GM21360 (cell line): ENCODE results near the gene CLEC10A.
"Not testable (repeated sequence)": the region's sequence is repeated elsewhere in the genome, so short reads cannot be mapped to it uniquely, and the experiment has no call there.

Source experiments
- ATAC-seq: cut with Tn5 transposase; IDR thresholded peaks from one replicate; pipeline ENCODE4 v1.9.1; 2021; ENCODE audit warnings: mild to moderate bottlenecking, moderate library complexity; ENCODE audit not compliant: unreplicated experiment

Gene CLEC10A

GRCh38 chr17:7077911-7078546 is 2.0 kb downstream of the CLEC10A start:
- ATAC-seq, result no peak

DNA sequence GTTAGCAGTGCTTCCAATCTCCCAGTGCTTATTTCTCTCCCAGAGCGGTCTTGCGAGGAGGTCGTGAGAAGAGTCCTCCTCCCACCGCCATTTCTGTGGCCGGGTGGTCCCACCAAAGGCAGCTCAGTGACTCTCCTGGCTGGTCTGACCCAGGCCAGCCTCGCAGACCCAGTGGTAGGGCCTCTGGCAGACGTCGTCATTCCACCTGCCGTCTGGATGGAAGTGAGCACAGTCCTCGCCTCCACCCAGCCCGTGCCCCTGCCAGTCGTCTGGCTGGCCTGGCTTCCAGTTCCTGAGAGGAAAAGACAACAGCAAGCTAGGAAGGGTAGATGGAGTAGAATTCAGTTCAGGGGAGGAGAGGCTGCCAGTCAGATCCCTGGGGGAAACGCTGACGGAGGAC is 5.1 kb downstream of the CLEC10A start:
- ATAC-seq, result no peak

DNA sequence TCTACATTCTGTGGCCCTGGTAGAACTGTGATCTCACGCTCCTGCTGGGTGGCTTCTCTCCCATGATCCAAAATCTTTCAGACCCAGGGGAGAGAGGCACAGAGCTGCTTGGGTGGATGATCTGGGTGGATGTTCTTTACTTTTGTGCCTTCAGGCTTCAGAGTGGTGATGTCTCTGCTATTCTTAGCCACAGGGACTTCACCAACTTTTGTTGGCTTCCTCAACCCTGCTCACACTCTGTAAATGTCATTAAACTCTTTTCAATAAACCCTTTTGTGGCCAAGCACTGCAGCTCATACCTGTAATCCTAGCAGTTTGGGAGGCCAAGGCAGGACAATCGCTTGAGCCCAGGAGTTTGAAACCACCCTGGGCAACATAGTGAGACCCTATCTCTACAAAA is 7.6 kb downstream of the CLEC10A start:
- no peak for ATAC-seq

DNA sequence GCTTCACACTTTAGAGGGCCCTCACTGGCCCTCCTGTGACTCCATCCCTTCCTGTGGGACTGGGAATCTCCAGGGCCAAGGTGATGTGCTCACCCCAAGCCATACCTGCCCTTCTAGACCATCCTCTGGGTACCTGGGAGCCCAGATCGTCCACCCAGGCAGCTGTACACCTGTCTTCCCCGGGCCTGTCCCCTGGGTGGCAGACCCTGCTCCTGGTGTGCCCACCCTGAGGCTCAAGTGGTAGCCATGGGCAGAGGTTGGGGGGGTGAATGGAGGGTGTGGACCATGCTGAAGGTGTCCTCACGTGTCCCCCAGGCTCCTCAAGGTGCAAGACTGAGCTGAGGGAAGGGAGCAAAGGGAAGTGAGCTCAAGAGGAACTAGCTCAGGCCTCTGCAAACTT is 9.3 kb downstream of the CLEC10A start:
- ATAC-seq, result no peak

GRCh38 chr17:7068268-7068667 is 11.8 kb downstream of the CLEC10A start:
- ATAC-seq, result no peak

- ATAC-seq, result no peak
Measured at GRCh38 chr17:7067198-7067597, 12.9 kb downstream of the CLEC10A start.

DNA sequence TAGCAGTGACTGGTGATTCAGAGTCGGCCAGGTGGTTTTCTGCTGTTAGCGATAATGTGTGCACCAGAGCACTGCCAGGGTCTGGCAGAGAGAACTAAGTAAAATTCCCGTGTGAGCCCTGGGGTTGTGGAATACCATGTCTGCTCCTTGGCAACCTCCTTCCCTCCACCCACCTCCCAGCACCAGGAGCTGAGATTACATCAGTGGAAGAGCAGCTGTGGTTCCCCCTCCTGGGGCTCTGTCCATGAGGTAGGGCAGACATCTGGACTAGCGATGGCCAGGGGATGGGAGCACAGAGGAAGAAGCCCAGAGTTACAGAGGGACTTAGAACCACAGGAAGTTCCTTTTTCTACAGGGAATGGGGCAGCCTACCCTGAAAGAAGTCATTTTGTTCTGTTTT is 15.8 kb downstream of the CLEC10A start:
- ATAC-seq, result no peak

DNA sequence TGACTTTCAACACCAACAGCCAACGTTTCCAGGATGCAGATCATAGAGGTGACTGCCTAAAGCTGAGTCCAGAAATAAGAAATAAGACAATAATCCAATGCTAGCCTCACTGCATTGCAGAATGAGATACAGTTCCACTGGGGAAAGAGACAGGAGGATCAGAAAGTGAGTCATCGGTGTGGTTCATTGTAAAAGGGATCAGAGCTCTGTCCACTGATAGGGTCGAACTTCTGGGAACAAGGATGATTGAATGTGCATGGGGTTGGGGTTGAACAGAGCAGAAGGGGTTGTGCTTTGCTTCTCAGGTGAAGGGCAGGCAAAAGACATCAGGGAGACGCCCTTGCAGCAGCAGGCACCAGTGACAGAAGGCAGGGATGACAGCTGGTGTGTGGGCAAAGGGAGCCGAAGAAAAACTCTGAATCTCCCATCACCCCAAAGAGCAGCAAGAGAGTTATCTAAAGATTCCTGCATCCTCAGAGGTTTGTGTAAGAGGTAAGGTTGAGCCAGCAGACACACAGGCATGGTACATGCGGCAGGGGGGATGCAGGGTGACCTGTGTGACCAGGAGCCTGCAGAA is 16.4 kb downstream of the CLEC10A start:
- ATAC-seq, result no peak

DNA sequence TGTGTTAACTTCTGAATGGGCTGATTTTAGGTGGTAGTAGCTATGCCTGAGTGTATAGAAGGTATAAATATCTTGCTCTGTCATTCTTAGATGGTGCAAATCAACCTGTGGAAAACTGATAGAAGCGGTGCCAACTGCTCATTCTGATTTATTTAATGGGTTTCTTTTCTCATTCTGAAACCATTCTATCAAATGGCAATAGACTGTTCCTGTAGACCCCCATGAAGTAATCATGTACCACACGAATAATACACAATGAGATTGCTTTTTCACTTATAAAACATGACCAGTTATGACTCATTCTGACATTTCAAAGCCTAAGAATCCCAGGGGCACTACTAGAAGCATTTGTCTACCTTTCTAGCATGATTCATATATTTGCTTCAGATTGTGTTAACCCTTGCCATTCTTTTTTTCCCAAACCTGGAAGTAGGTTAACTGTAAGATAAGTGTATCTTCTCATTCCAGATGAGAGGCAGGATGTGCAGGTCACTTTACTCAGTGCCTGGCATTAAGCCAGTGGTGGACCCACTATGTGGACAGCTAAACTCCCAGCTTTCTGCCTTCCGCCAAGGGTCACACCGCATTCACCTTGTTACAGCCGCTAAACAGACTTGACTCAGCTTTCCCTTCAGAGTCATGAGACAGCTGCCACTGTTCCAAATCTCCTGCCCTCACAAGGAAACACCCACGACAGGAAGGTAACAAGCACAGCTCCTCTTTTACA is 19.7 kb downstream of the CLEC10A start:
- no peak for ATAC-seq

GRCh38 chr17:7058831-7059447 is 21.1 kb downstream of the CLEC10A start:
- no peak for ATAC-seq

DNA sequence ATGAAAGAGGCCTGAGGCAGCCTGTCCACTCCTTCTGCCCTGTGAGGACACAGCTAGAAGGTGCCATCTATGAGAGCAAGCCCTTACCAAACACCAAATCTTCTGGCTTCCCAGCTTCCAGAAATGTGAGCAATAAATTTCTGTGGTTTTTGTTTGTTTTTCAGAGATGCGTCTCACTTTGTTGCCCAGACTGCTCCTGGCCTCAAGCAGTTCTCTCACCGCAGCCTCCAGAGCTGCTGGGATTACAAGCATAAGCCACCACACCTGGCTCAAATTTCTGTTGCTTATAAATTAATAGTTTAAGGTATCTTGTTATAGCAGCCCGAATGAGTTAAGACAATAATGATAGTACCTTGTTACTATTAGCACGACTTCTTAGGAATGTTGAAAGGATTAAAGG is 23.7 kb downstream of the CLEC10A start:
- no peak for ATAC-seq

GRCh38 chr17:7050583-7050982 is 29.5 kb downstream of the CLEC10A start:
- not testable (repeated sequence) for ATAC-seq

- ATAC-seq, result no peak
Measured at GRCh38 chr17:7048968-7049367, 31.1 kb downstream of the CLEC10A start.

DNA sequence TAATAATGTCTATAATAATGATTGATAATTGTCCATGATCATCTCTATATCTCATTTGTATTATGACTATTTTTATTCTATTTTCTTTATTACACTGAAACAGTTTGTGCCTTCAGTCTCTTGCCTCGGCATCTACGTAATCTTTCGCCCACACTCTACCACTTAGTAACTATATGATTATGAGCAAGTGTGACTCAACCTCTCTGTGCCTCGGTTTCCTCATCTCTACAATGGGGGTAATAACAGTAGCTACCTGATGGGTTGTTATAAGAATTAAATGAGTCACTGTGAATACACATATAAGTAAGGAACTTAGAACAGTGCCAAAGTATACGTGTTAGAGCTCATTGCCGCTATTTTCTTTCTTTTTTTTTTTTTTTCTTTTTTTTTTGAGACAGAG is 32.5 kb downstream of the CLEC10A start:
- ATAC-seq, result no peak

DNA sequence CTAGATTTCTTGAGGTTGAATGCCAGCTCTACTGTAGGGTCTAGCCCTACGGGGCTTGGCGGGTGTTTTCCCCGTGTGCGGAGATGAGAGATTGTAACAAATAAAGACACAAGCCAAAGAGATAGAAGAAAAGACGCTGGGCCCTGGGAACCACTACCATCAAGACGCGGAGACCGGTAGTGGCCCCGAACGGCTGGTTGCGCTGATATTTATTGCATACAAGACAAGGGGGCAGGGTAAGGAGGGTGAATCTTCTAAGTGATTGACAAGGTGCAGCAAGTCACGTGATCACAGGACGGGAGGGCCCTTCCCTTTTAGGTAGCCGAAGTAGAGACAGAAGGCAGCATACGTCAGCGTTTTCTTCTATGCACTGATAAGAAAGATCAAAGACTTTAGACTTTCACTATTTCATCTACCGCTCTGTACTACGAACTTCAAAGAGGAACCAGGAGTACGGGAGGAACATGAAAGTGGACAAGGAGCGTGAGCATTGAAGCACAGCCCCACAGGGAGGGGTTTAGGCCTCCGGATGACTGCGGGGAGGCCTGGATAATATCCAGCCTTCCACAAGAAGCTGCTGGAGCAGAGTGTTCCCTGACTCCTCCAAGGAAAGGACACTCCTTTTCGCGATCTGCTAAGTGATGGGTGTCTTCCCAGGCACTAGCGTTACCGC is 33.2 kb downstream of the CLEC10A start:
- ATAC-seq, result not testable (repeated sequence)

- ATAC-seq, result no peak
Measured at GRCh38 chr17:7046127-7046724, 33.8 kb downstream of the CLEC10A start.

- no peak for ATAC-seq
Measured at GRCh38 chr17:7045492-7046126, 34.4 kb downstream of the CLEC10A start.

GRCh38 chr17:7043497-7044198 is 36.4 kb downstream of the CLEC10A start, which contains the start of gene SLC16A11:
Gene SLC16A11, minus strand, starts transcription at chr17:7044092. Its CDS starts 579 bp downstream, at chr17:7043513.
- no peak for ATAC-seq

DNA sequence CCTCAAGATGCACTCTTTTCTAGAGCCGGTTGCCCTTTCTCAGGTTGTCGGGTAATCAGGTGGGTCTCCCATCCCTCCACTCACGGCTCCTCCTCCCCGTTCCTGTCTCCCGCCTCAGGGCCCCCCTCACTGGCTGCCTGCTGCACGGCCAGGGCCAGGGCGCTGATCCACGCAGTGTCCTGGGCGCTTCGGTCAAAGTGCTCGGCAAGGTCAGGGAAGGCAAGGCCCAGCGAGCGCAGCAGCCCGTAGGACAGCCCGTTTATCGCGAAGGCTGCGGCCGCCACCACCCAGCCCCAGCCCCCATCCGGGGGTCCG is 36.9 kb downstream of the CLEC10A start:
- ATAC-seq, result no peak
